ENCODE data around the gene MRPL58.
"Not testable (repeated sequence)": the region's sequence is repeated elsewhere in the genome, so short reads cannot be mapped to it uniquely, and the experiment has no call there.

GRCh38 chr17:74982663-74983313 lies 29.7 kb upstream of the MRPL58 start:
- not testable (repeated sequence) for TF ChIP-seq POLR2A (IDR thresholded peaks at IDR 0.05; ENCODE audit: control extremely low read depth in 1 of 2, low read depth in 2 of 2, low read length in 2 of 2); CTCF (IDR thresholded peaks at IDR 0.05; ENCODE audit: control extremely low read depth in 1 of 3, insufficient read depth in 1 of 3, low read depth in 1 of 3, low read length in 3 of 3); EP300 (IDR thresholded peaks at IDR 0.05; ENCODE audit: borderline replicate concordance in 1 of 2, low read depth in 2 of 2, low read length in 2 of 2); TAF1 (IDR thresholded peaks at IDR 0.05; ENCODE audit: low read depth, low read length); EZH2 (IDR thresholded peaks at IDR 0.05; ENCODE audit: low read depth, low read length, severe bottlenecking); SP2 (IDR thresholded peaks at IDR 0.05; ENCODE audit: low read length); CEBPB (IDR thresholded peaks at IDR 0.05; ENCODE audit: low read depth, low read length); POLR2AphosphoS5 (IDR thresholded peaks at IDR 0.05; ENCODE audit: low read depth, low read length)
